IPS-15b (cell line): ENCODE data around the gene RAC3.

Experiments used
- H3K27me3 ChIP-seq: one replicate; pipeline ENCODE4 v1.6.1; 2013; ENCODE audit warnings: low read length; ENCODE audit not compliant: control insufficient read depth, insufficient read depth
- H3K36me3 ChIP-seq: one replicate; pipeline ENCODE4 v1.6.1; 2013; ENCODE audit warnings: low read length; ENCODE audit not compliant: control insufficient read depth, insufficient read depth
- H3K4me1 ChIP-seq: one replicate; pipeline ENCODE4 v1.6.1; 2013; ENCODE audit warnings: mild to moderate bottlenecking, low read length; ENCODE audit not compliant: control insufficient read depth, insufficient read depth
- H3K4me3 ChIP-seq: one replicate; pipeline ENCODE4 v1.5.1; 2013; ENCODE audit warnings: low read depth, low read length
- H3K9ac ChIP-seq: one replicate; pipeline ENCODE4 v1.6.1; 2013; ENCODE audit warnings: low read depth, mild to moderate bottlenecking, low read length
- H3K9me3 ChIP-seq: one replicate; pipeline ENCODE4 v1.6.1; 2013; ENCODE audit warnings: mild to moderate bottlenecking, low read length; ENCODE audit not compliant: control insufficient read depth, insufficient read depth

RAC3 gene

GRCh38 chr17:82060614-82061013 is 29.1 kb downstream of the RAC3 start:
- H3K27me3 ChIP-seq: no peaks in the 10 kb centered on the region
- no peak overlapping the region for H3K4me3 ChIP-seq
- peaks cover 73% of the 10 kb centered on the region for H3K36me3 ChIP-seq
- no peaks in the 10 kb centered on the region for H3K9me3 ChIP-seq
- H3K9ac ChIP-seq: no peak overlapping the region
- H3K4me1 ChIP-seq: peaks cover 2% of the 10 kb centered on the region

GRCh38 chr17:82061047-82061925 is 29.8 kb downstream of the RAC3 start:
- H3K4me1 ChIP-seq: peaks cover 2% of the 10 kb centered on the region
- H3K4me3 ChIP-seq: no peak overlapping the region
- H3K27me3 ChIP-seq: no peaks in the 10 kb centered on the region
- H3K9ac ChIP-seq: no peak overlapping the region
- H3K36me3 ChIP-seq: peaks cover 67% of the 10 kb centered on the region
- no peaks in the 10 kb centered on the region for H3K9me3 ChIP-seq

GRCh38 chr17:82062076-82062983 is 30.9 kb downstream of the RAC3 start:
- peaks cover 57% of the 10 kb centered on the region for H3K36me3 ChIP-seq
- no peaks in the 10 kb centered on the region for H3K27me3 ChIP-seq
- H3K4me1 ChIP-seq: peaks cover 2% of the 10 kb centered on the region
- no peak overlapping the region for H3K9ac ChIP-seq
- no peaks in the 10 kb centered on the region for H3K9me3 ChIP-seq
- no peak overlapping the region for H3K4me3 ChIP-seq

DNA sequence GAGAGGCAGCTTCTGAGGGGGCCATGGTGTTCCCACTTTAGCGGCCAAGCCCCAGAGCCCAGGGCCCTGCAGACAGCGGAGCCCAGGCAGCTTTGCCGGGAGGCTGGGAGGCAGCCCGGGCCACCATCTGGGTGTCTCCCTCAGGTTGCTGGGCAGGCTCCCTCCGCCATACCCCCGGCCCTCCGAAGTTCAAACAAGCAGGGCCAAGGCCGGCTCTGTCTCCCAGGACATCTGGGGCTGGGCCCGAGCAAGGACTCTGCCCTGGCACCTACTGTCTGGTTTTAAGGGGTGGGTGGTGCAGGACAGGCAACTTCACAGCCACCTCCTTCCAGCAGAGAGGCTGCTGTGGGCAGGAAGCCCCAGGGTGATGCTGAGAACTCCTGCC is 31.5 kb downstream of the RAC3 start:
- Histone ChIP-seq H3K4me3 (no peak overlapping the region), H3K36me3 (peaks cover 51% of the 10 kb centered on the region), H3K9ac (no peak overlapping the region), H3K9me3 (no peaks in the 10 kb centered on the region), H3K27me3 (no peaks in the 10 kb centered on the region), H3K4me1 (peaks cover 2% of the 10 kb centered on the region)

GRCh38 chr17:82063424-82064415 is 32.2 kb downstream of the RAC3 start:
- no peaks in the 10 kb centered on the region for H3K27me3 ChIP-seq
- H3K9me3 ChIP-seq: no peaks in the 10 kb centered on the region
- peaks cover 47% of the 10 kb centered on the region for H3K36me3 ChIP-seq
- H3K9ac ChIP-seq: no peak overlapping the region
- H3K4me3 ChIP-seq: no peak overlapping the region
- H3K4me1 ChIP-seq: peaks cover 2% of the 10 kb centered on the region

- Histone ChIP-seq H3K9me3 (no peaks in the 10 kb centered on the region), H3K36me3 (peaks cover 39% of the 10 kb centered on the region), H3K9ac (peak overlapping the region; percentile 76), H3K4me1 (peaks cover 2% of the 10 kb centered on the region), H3K4me3 (peak overlapping the region; percentile 72), H3K27me3 (no peaks in the 10 kb centered on the region)
These were observed 33.1 kb downstream of the RAC3 start for GRCh38 chr17:82064433-82065192.

GRCh38 chr17:82065193-82065637 is 33.7 kb downstream of the RAC3 start:
- Histone ChIP-seq H3K4me1 (peaks cover 2% of the 10 kb centered on the region), H3K27me3 (no peaks in the 10 kb centered on the region), H3K36me3 (peaks cover 33% of the 10 kb centered on the region), H3K9ac (peak overlapping the region; percentile 76), H3K4me3 (peak overlapping the region; percentile 72), H3K9me3 (no peaks in the 10 kb centered on the region)

- peak within 1 kb of the TSS; percentile 76 for H3K9ac ChIP-seq
- H3K36me3 ChIP-seq: peaks cover 28% of the 10 kb centered on the region
- peak within 1 kb of the TSS; percentile 72 for H3K4me3 ChIP-seq
- H3K4me1 ChIP-seq: peaks cover 2% of the 10 kb centered on the region
- no peaks in the 10 kb centered on the region for H3K27me3 ChIP-seq
- H3K9me3 ChIP-seq: no peaks in the 10 kb centered on the region
These were observed 34.3 kb downstream of the RAC3 start, which contains the start of gene DUS1L for GRCh38 chr17:82065638-82066303. TSS of gene DUS1L (minus strand) at chr17:82065804. CDS start at chr17:82065059, 745 bp downstream.

- no peaks in the 10 kb centered on the region for H3K36me3 ChIP-seq
- H3K27me3 ChIP-seq: no peaks in the 10 kb centered on the region
- H3K4me1 ChIP-seq: no peaks in the 10 kb centered on the region
- H3K9ac ChIP-seq: no peak overlapping the region
- no peak overlapping the region for H3K4me3 ChIP-seq
- H3K9me3 ChIP-seq: no peaks in the 10 kb centered on the region
These were observed 39.1 kb downstream of the RAC3 start for GRCh38 chr17:82070611-82071010.

DNA sequence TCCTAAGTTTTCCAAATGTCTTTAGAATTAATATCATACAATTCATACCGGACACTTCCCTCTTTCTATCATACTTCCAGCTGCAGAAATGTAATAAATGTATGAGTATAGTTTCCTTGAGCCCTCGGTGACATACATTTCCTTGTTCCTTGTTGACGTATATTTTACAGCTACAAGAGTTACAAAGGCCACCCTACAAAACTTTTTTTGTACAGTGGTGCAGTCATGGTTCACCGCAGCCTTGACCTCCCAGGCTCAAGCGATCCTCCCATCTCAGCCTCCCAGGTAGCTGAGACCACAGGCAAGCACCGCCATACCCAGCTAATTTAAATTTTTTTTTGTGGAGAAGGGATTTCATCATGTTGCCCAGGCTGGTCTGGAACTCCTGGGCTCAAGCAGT is 41.3 kb downstream of the RAC3 start:
- H3K4me1 ChIP-seq: no peaks in the 10 kb centered on the region
- peaks cover 2% of the 10 kb centered on the region for H3K36me3 ChIP-seq
- no peak overlapping the region for H3K4me3 ChIP-seq
- H3K9ac ChIP-seq: no peak overlapping the region
- H3K27me3 ChIP-seq: no peaks in the 10 kb centered on the region
- no peaks in the 10 kb centered on the region for H3K9me3 ChIP-seq
